Measurements from ENCODE around the gene LDLRAD3. TPM values are rescaled to one million over a fixed set of nuclear protein-coding genes. Genes with fewer than 3 reads are reported as not detected.

The LDLRAD3 gene
- total RNA-seq, 2 experiments from 2014 or later, result 0.22 to 0.59 TPM

DNA sequence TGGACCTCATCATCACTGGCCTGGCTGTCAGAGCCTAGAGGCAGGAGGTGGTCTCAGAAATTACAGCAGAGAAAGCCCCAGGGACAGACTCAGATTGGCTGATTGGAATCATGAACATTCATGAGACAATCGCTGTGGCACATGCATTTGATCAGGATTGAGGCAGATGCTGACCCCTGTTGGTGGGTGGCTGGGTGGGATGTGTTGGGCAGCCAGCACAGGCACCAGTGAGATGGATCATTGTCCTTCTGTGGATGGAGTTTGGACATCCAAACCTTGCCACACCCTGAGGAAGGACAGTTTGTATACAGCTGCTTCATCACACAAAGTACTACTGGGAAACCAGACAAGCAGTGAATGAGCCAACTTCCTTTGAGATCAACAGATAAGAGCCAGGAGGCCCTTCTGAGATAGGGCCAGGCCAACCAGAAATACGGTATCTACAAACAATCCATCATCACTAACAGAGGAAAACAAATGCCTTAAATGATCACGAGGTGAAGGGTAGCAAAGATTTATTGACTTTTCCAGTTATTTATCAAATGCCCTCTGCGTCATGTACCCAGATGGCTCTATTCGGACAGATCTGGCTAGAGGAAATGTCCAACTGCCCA lies 328.0 kb downstream of the LDLRAD3 start:
- intact Hi-C loops (cut with micrococcal nuclease), result no loop called here
- ATAC-seq (no peak), DNase-seq (no peak)
- TF ChIP-seq CTCF (IDR thresholded peaks at IDR 0.05), result no peak
- ChIA-PET POLR2A (interaction anchor here (0.8 kb wide), 1 partner anchor 9 kb away, joined by 3 read pairs; no protein-coding TSS in a partner anchor), CTCF (interaction anchor here (1.7 kb wide), 1 partner anchor 221 kb away, joined by 9 read pairs; no protein-coding TSS in a partner anchor)
- Mint-ChIP-seq H3K9me3 (peaks cover 4% of the 10 kb centered on the region), H3K4me1 (ENCODE audit: low read depth) (no peaks in the 10 kb centered on the region), H3K4me3 (no peak overlapping the region), H3K27me3 (no peaks in the 10 kb centered on the region), H3K36me3 (ENCODE audit: low read depth) (peaks cover 33% of the 10 kb centered on the region), H3K27ac (no peak overlapping the region)

DNA sequence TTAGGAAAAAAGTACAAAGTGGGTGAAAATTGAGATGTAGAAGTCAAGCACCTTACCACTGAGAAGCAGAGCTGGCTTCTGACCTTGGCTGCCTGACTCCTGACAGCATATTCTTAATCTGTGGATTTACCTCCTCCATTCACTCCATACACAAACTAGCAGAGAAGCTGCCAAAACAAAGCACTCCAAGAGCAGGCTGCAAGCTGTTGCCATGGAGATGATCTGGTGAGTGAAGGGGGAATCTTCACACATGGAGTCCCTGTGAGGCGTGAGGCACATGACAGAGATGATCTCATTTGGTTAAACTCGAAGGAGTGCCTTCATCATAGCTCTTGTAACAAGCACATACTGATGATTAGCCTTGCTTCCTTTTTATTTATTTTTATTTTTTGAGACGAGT lies 329.2 kb downstream of the LDLRAD3 start:
- Mint-ChIP-seq H3K4me3 (no peak overlapping the region), H3K27ac (no peak overlapping the region), H3K27me3 (no peaks in the 10 kb centered on the region), H3K36me3 (ENCODE audit: low read depth) (peaks cover 38% of the 10 kb centered on the region), H3K9me3 (peaks cover 4% of the 10 kb centered on the region), H3K4me1 (ENCODE audit: low read depth) (no peaks in the 10 kb centered on the region)
- ChIA-PET CTCF (interaction anchor here (1.0 to 1.7 kb wide), 2 partner anchors 220 kb away, joined by 6 to 9 read pairs; no protein-coding TSS in a partner anchor), POLR2A (interaction anchor here (0.8 to 1.0 kb wide), 2 partner anchors 8 to 12 kb away, joined by 3 read pairs; no protein-coding TSS in a partner anchor)
- intact Hi-C loops (cut with micrococcal nuclease), result no loop called here
- DNase-seq (no peak), ATAC-seq (no peak)
- TF ChIP-seq CTCF (IDR thresholded peaks at IDR 0.05), result no peak

GRCh38 chr11:36274414-36274813 lies 330.6 kb downstream of the LDLRAD3 start:
- ChIA-PET POLR2A (interaction anchor here (1.1 kb wide), 1 partner anchor 17 kb away, joined by 3 read pairs; no protein-coding TSS in a partner anchor), CTCF (interaction anchor here (0.9 to 3.6 kb wide), 4 partner anchors 8 to 219 kb away, joined by 3 to 21 read pairs (median 4); no protein-coding TSS in a partner anchor)
- intact Hi-C loops (cut with micrococcal nuclease), result no loop called here
- ATAC-seq (no peak), DNase-seq (no peak)
- H3K4me3 Mint-ChIP-seq, result no peak overlapping the region
- H3K27ac Mint-ChIP-seq, result no peak overlapping the region
- no peak for TF ChIP-seq CTCF (IDR thresholded peaks at IDR 0.05)
- H3K4me1 Mint-ChIP-seq (ENCODE audit: low read depth), result no peaks in the 10 kb centered on the region
- H3K36me3 Mint-ChIP-seq (ENCODE audit: low read depth), result peaks cover 38% of the 10 kb centered on the region
- no peaks in the 10 kb centered on the region for H3K27me3 Mint-ChIP-seq
- peaks cover 4% of the 10 kb centered on the region for H3K9me3 Mint-ChIP-seq

DNA sequence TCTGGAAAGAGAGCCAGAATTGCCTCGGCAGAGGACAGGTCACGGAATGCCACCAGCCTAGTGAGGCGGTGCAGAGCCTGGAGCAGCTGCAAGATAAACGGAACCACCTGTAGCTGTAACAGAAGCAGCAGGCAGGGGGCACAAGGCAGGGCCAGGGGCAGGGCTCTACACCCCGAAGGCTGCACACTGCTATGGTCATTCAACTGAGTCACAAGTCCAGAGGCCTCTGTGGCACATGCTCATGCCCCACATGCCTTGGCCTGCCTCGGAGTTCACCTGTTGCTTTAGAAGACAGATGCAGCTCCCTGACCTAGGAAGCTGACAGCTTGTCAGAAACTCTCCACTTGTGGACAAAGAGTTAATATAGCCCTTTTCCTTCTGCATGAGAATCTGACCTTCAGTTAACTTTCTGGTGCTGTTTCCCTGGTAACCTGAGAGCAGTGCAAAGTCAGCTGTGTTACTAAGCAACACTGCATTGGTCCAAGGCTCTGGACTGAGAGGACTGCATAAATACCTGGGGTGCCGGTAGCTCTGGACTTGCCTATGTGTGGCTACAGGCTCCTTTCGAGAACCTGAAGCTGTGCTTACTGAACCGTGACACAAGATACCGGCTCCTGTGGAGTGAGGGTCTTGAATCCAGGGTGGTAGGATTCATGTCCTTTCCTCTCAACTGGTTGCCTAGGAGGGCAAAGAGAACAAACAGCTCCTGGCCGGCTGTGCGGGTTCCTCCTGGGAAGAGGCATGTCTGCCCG lies 334.8 kb downstream of the LDLRAD3 start:
- peaks cover 6% of the 10 kb centered on the region for H3K4me1 Mint-ChIP-seq (ENCODE audit: low read depth)
- ChIA-PET POLR2A (no interaction called here), CTCF (interaction anchor here (1.6 to 2.2 kb wide), 3 partner anchors 9 to 214 kb away, joined by 3 to 8 read pairs (median 6); no protein-coding TSS in a partner anchor)
- ATAC-seq, result no peak
- H3K9me3 Mint-ChIP-seq, result peaks cover 9% of the 10 kb centered on the region
- no peak overlapping the region for H3K27ac Mint-ChIP-seq
- no peak for DNase-seq
- H3K27me3 Mint-ChIP-seq, result no peaks in the 10 kb centered on the region
- TF ChIP-seq CTCF (IDR thresholded peaks at IDR 0.05), result no peak
- peaks cover 29% of the 10 kb centered on the region for H3K36me3 Mint-ChIP-seq (ENCODE audit: low read depth)
- H3K4me3 Mint-ChIP-seq, result no peak overlapping the region
- intact Hi-C loops (cut with micrococcal nuclease), result no loop called here

Measured in activated CD8-positive, alpha-beta T cell treated with anti-CD3 and anti-CD28 coated beads for 36 hours (primary cell).